Keratinocyte (primary cell): ENCODE measurements around the gene RASGRP3. TPM values are rescaled to one million over a fixed set of nuclear protein-coding genes. Genes with fewer than 3 reads are reported as not detected.

Experiments
- DNase-seq: peaks from one replicate; pipeline ENCODE4 v3.0.0-alpha.2; 2011; ENCODE audit warnings: low read depth, missing footprints, low spot score
- FAIRE-seq: peaks from 2 replicates; lab custom pipeline; 2011; peaks lifted over from hg19 to GRCh38; lab: Jason Lieb, UNC
- H2AFZ ChIP-seq: 2 replicates; pipeline ENCODE4 v1.6.0; 2012; ENCODE audit warnings: low read length, control low read depth, inconsistent platforms; ENCODE audit not compliant: control insufficient read depth
- H3K27ac ChIP-seq: 2 replicates; pipeline ENCODE4 v1.5.1; 2011; ENCODE audit warnings: low read length; ENCODE audit not compliant: control insufficient read depth, insufficient read depth
- H3K27me3 ChIP-seq: 3 replicates; pipeline ENCODE4 v1.6.0; 2011; ENCODE audit warnings: low read length; ENCODE audit not compliant: control insufficient read depth, insufficient read depth; ENCODE audit errors: extremely low read depth
- H3K36me3 ChIP-seq, 2 experiments: 2 replicates in 1 of 2; 3 replicates in 1 of 2; pipeline ENCODE4 v1.5.1; 2011; ENCODE audit warnings: low read length in 2 of 2, mild to moderate bottlenecking in 1 of 2; ENCODE audit not compliant: control insufficient read depth in 2 of 2, insufficient read depth in 2 of 2; ENCODE audit errors: extremely low read depth in 1 of 2
- H3K4me1 ChIP-seq: 3 replicates; pipeline ENCODE4 v1.5.1; 2011; ENCODE audit warnings: low read length; ENCODE audit not compliant: control insufficient read depth, insufficient read depth; ENCODE audit errors: extremely low read depth
- H3K4me2 ChIP-seq: 3 replicates; pipeline ENCODE4 v1.6.0; 2011; ENCODE audit warnings: low read depth, low read length; ENCODE audit not compliant: control insufficient read depth, insufficient read depth; ENCODE audit errors: extremely low read depth
- H3K4me3 ChIP-seq, 3 experiments: fragments of 200-600 bp in 1 of 3; sonication (generic) in 1 of 3; 2 replicates in 2 of 3; 3 replicates in 1 of 3; pipeline ENCODE4 v1.5.1; 2011 to 2016; ENCODE audit warnings: low read length in 3 of 3, mild to moderate bottlenecking in 3 of 3, control low read depth in 2 of 3, inconsistent platforms in 1 of 3, low read depth in 1 of 3, mixed read lengths in 1 of 3, mixed run types in 1 of 3, moderate library complexity in 1 of 3; ENCODE audit not compliant: control insufficient read depth in 2 of 3, insufficient read depth in 2 of 3; ENCODE audit errors: extremely low read depth in 1 of 3
- H3K79me2 ChIP-seq: 2 replicates; pipeline ENCODE4 v1.6.0; 2012; ENCODE audit warnings: low read length; ENCODE audit not compliant: control insufficient read depth, insufficient read depth
- H3K9ac ChIP-seq: 3 replicates; pipeline ENCODE4 v1.6.0; 2011; ENCODE audit warnings: low read length; ENCODE audit not compliant: control insufficient read depth, insufficient read depth; ENCODE audit errors: extremely low read depth
- H3K9me1 ChIP-seq: 3 replicates; pipeline ENCODE4 v1.6.0; 2011; ENCODE audit warnings: low read length; ENCODE audit not compliant: control insufficient read depth, insufficient read depth; ENCODE audit errors: extremely low read depth
- H3K9me3 ChIP-seq: 2 replicates; pipeline ENCODE4 v1.5.1; 2012; ENCODE audit warnings: low read depth, low read length; ENCODE audit not compliant: control insufficient read depth
- H4K20me1 ChIP-seq: 3 replicates; pipeline ENCODE4 v1.6.0; 2011; ENCODE audit warnings: low read length; ENCODE audit not compliant: control insufficient read depth, insufficient read depth; ENCODE audit errors: extremely low read depth
- CTCF ChIP-seq, 3 experiments: IDR thresholded peaks in 1 of 3; conservative IDR thresholded peaks in 1 of 3; optimal IDR thresholded peaks in 1 of 3; 2 replicates in 2 of 3; 3 replicates in 1 of 3; pipeline versions ENCODE3 to v1.5.1; 2011; ENCODE audit warnings: low read length in 3 of 3, mild to moderate bottlenecking in 3 of 3, moderate library complexity in 2 of 3, control low read depth in 1 of 3, inconsistent platforms in 1 of 3; ENCODE audit not compliant: insufficient read depth in 2 of 3; ENCODE audit errors: extremely low read depth in 1 of 3
- EZH2 ChIP-seq: IDR thresholded peaks from one replicate; pipeline ENCODE4 v1.6.1; 2012; ENCODE audit warnings: inconsistent platforms, mild to moderate bottlenecking, low read length, moderate library complexity
- dilution Hi-C: fragments of 300-500 bp; cut with MboI; formaldehyde crosslinking; loops from one replicate; pipeline ENCODE4 v1.7.0; 2020; ENCODE audit warnings: low sequenced_read_pairs; ENCODE audit not compliant: extremely low pct_ligation_motif_present
- polyA plus RNA-seq, 5 experiments: library from polyadenylated mRNA; depleted of rRNA in 3 of 5; stranded (reverse) in 3 of 5; stranded (forward) in 1 of 5; unstranded in 1 of 5; fragments of >200 nt; gene quantifications; 1 replicate in 1 of 5; 2 replicates in 3 of 5; 3 replicates in 1 of 5; pipeline versions ENCODE4 v1.2.1 to v1.2.3, GENCODE V29; 2011 to 2012; ENCODE audit warnings: missing spikeins in 2 of 5, low read depth in 1 of 5, low replicate concordance in 1 of 5

The RASGRP3 gene
- polyA plus RNA-seq, 1 donor (not counting 4 experiments of a cell fraction or from before 2014, with no cell fraction given) = 0.56 TPM

- Histone ChIP-seq H3K27ac (no peak overlapping the region), H3K36me3 (no peaks in the 10 kb centered on the region), H4K20me1 (no peaks in the 10 kb centered on the region), H3K9ac (no peak overlapping the region), H3K9me1 (no peaks in the 10 kb centered on the region), H3K27me3 (no peaks in the 10 kb centered on the region), H3K4me1 (no peaks in the 10 kb centered on the region), H2AFZ (no peak overlapping the region), H3K9me3 (no peaks in the 10 kb centered on the region), H3K4me3 (no peak overlapping the region), H3K4me2 (no peak overlapping the region), H3K79me2 (no peaks in the 10 kb centered on the region)
- no peak for TF ChIP-seq EZH2
- no peak for TF ChIP-seq CTCF (optimal IDR thresholded peaks at IDR 0.05 in 1 of 3, IDR thresholded peaks at IDR 0.05 in 1 of 3, conservative IDR thresholded peaks at IDR 0.05 in 1 of 3; ENCODE audit: extremely low read depth in 1 of 3, insufficient read depth in 2 of 3, low read length in 3 of 3)
- DNase-seq = no peak
- no peak for FAIRE-seq
- dilution Hi-C loops = no loop called here
Measured at GRCh38 chr2:33482518-33482917, 6.1 kb downstream of the RASGRP3 start.

GRCh38 chr2:33484042-33484621, 7.7 kb downstream of the RASGRP3 start:
- H3K9me3 ChIP-seq = no peaks in the 10 kb centered on the region
- dilution Hi-C loops = no loop called here
- DNase-seq (no peak), FAIRE-seq (no peak)
- no peaks in the 10 kb centered on the region for H3K36me3 ChIP-seq
- no peaks in the 10 kb centered on the region for H4K20me1 ChIP-seq
- no peaks in the 10 kb centered on the region for H3K4me1 ChIP-seq
- H3K27ac ChIP-seq = no peak overlapping the region
- no peaks in the 10 kb centered on the region for H3K27me3 ChIP-seq
- no peak overlapping the region for H3K4me3 ChIP-seq
- no peak overlapping the region for H2AFZ ChIP-seq
- TF ChIP-seq EZH2 (no peak), CTCF (optimal IDR thresholded peaks at IDR 0.05 in 1 of 3, IDR thresholded peaks at IDR 0.05 in 1 of 3, conservative IDR thresholded peaks at IDR 0.05 in 1 of 3; ENCODE audit: extremely low read depth in 1 of 3, insufficient read depth in 2 of 3, low read length in 3 of 3) (no peak)
- no peak overlapping the region for H3K4me2 ChIP-seq
- H3K79me2 ChIP-seq = no peaks in the 10 kb centered on the region
- no peaks in the 10 kb centered on the region for H3K9me1 ChIP-seq
- H3K9ac ChIP-seq = no peak overlapping the region
